GM21723 (cell line): ENCODE measurements around the gene TLR6.
"Not testable (repeated sequence)": the region's sequence is repeated elsewhere in the genome, so short reads cannot be mapped to it uniquely, and the experiment has no call there.

Experiments used
- ATAC-seq: cut with Tn5 transposase; IDR thresholded peaks from one replicate; pipeline ENCODE4 v1.9.1; 2021; ENCODE audit warnings: mild to moderate bottlenecking, moderate library complexity; ENCODE audit not compliant: unreplicated experiment

TLR6 gene

GRCh38 chr4:38823766-38824165, 32.9 kb downstream of the TLR6 start:
- no peak for ATAC-seq

- ATAC-seq, result no peak
These were observed 33.8 kb downstream of the TLR6 start for GRCh38 chr4:38822748-38823303.

GRCh38 chr4:38821739-38822138, 34.9 kb downstream of the TLR6 start:
- no peak for ATAC-seq

GRCh38 chr4:38820329-38821061, 36.1 kb downstream of the TLR6 start:
- ATAC-seq, result peak; percentile 59

GRCh38 chr4:38819569-38819968, 37.0 kb downstream of the TLR6 start:
- ATAC-seq, result no peak

GRCh38 chr4:38818441-38818976, 38.1 kb downstream of the TLR6 start:
- peak; percentile 50 for ATAC-seq

- no peak for ATAC-seq
These were observed 40.5 kb downstream of the TLR6 start for GRCh38 chr4:38815885-38816782.

- no peak for ATAC-seq
These were observed 42.2 kb downstream of the TLR6 start for GRCh38 chr4:38814386-38814785.

- ATAC-seq, result no peak
These were observed 45.3 kb downstream of the TLR6 start for GRCh38 chr4:38811297-38811696.

GRCh38 chr4:38807462-38807861, 49.2 kb downstream of the TLR6 start:
- not testable (repeated sequence) for ATAC-seq

GRCh38 chr4:38806251-38806650, 50.4 kb downstream of the TLR6 start:
- ATAC-seq, result not testable (repeated sequence)

GRCh38 chr4:38805530-38806145, 51.0 kb downstream of the TLR6 start:
- ATAC-seq, result peak; percentile 83

- ATAC-seq, result peak; percentile 28
These were observed 51.8 kb downstream of the TLR6 start, which contains the start of gene TLR1 for GRCh38 chr4:38804654-38805295. Gene TLR1 (minus strand): TSS chr4:38804791. CDS start chr4:38798831, 5,960 bp downstream.

- ATAC-seq, result peak; percentile 72
These were observed 52.6 kb downstream of the TLR6 start for GRCh38 chr4:38803833-38804653.

- no peak for ATAC-seq
These were observed 53.9 kb downstream of the TLR6 start for GRCh38 chr4:38802561-38803355.

GRCh38 chr4:38800961-38801450, 55.6 kb downstream of the TLR6 start:
- ATAC-seq, result no peak

GRCh38 chr4:38800366-38800765, 56.3 kb downstream of the TLR6 start:
- ATAC-seq, result no peak

GRCh38 chr4:38795087-38795486, 61.5 kb downstream of the TLR6 start:
- ATAC-seq, result no peak
